H1 (cell line): Measurements from ENCODE around the gene CASP1. TPM values are rescaled to one million over a fixed set of nuclear protein-coding genes. Genes with fewer than 3 reads are reported as not detected.

Experiments used
- GTF2F1 ChIP-seq: IDR thresholded peaks from 2 replicates; pipeline ENCODE4 v1.6.1; 2012; ENCODE audit warnings: low read depth, low read length, improper control_type of control experiment, borderline replicate concordance
- KDM1A ChIP-seq: fragments of 200-600, 300-600 bp; sonication (generic); IDR thresholded peaks from 2 replicates; pipeline ENCODE4 v1.7.1; 2016; ENCODE audit warnings: mild to moderate bottlenecking, low read length, borderline replicate concordance
- KDM4A ChIP-seq: IDR thresholded peaks from one replicate; pipeline ENCODE4 v1.7.1; 2012; ENCODE audit warnings: low read depth, mild to moderate bottlenecking, moderate library complexity, low read length, inconsistent platforms; ENCODE audit not compliant: severe bottlenecking
- TAF7 ChIP-seq: optimal IDR thresholded peaks from 2 replicates; pipeline ENCODE3; 2011; ENCODE audit warnings: low read depth, mild to moderate bottlenecking, inconsistent platforms, low read length, moderate library complexity, borderline replicate concordance
- polyA plus RNA-seq, 7 experiments: library from polyadenylated mRNA; depleted of rRNA in 3 of 7; stranded (reverse) in 5 of 7; unstranded in 2 of 7; fragments of >200 nt in 5 of 7; fragments of 200-250 nt in 2 of 7; gene quantifications; 1 replicate in 5 of 7; 2 replicates in 1 of 7; 4 replicates in 1 of 7; pipeline versions ENCODE4 v1.2.1 to v1.2.3, GENCODE V29; 2011 to 2013; ENCODE audit warnings: missing spikeins in 2 of 7, mixed read lengths in 2 of 7
- total RNA-seq: library from RNA; stranded (reverse); fragmentation: NEBNext Ultra II Directional; extraction: Animal tissue kit (Norgen Biotek cat#: 25700); gene quantifications from 2 replicates; pipeline ENCODE4 v1.2.1, GENCODE V29; 2021
- TF ChIP-seq, protein P1 (sequence below): fragments of 300-600 bp; sonication (generic); IDR thresholded peaks from 2 replicates; pipeline ENCODE4 v1.7.1; 2012; ENCODE audit warnings: low read length, moderate library complexity, mild to moderate bottlenecking, inconsistent platforms; ENCODE audit not compliant: insufficient replicate concordance
- TF ChIP-seq, protein P2 (sequence below): IDR thresholded peaks from 2 replicates; pipeline ENCODE4 v1.6.1; 2012; ENCODE audit warnings: low read length, inconsistent platforms
- TF ChIP-seq, protein P3 (sequence below): IDR thresholded peaks from 2 replicates; pipeline ENCODE4 v1.6.1; 2011; ENCODE audit warnings: low read depth, mild to moderate bottlenecking, low read length; ENCODE audit not compliant: insufficient read depth

CASP1 gene
- total and polyA plus RNA-seq, 2 of the 8 experiments (the other 6 are each of a cell fraction or from before 2014, with no cell fraction given), result not detected

DNA sequence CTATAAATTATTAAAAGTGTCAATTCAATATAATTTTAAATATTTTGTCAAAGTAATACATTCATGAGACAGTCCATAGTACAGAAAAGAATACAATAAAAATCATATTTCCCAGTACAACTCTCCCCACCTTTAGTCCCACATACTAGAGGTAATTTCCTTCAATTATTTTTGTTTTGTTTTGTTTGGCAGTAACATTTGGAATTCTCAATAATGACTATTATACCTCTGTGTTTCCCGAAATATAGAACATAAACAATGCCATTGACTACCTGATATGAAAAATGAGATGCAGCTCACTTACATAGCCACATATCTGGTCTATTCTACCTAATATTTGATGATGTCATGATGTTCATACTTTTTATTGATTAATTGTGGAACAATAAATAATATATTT is 42.2 kb downstream of the CASP1 start (continued):
- TF ChIP-seq, protein P1, sequence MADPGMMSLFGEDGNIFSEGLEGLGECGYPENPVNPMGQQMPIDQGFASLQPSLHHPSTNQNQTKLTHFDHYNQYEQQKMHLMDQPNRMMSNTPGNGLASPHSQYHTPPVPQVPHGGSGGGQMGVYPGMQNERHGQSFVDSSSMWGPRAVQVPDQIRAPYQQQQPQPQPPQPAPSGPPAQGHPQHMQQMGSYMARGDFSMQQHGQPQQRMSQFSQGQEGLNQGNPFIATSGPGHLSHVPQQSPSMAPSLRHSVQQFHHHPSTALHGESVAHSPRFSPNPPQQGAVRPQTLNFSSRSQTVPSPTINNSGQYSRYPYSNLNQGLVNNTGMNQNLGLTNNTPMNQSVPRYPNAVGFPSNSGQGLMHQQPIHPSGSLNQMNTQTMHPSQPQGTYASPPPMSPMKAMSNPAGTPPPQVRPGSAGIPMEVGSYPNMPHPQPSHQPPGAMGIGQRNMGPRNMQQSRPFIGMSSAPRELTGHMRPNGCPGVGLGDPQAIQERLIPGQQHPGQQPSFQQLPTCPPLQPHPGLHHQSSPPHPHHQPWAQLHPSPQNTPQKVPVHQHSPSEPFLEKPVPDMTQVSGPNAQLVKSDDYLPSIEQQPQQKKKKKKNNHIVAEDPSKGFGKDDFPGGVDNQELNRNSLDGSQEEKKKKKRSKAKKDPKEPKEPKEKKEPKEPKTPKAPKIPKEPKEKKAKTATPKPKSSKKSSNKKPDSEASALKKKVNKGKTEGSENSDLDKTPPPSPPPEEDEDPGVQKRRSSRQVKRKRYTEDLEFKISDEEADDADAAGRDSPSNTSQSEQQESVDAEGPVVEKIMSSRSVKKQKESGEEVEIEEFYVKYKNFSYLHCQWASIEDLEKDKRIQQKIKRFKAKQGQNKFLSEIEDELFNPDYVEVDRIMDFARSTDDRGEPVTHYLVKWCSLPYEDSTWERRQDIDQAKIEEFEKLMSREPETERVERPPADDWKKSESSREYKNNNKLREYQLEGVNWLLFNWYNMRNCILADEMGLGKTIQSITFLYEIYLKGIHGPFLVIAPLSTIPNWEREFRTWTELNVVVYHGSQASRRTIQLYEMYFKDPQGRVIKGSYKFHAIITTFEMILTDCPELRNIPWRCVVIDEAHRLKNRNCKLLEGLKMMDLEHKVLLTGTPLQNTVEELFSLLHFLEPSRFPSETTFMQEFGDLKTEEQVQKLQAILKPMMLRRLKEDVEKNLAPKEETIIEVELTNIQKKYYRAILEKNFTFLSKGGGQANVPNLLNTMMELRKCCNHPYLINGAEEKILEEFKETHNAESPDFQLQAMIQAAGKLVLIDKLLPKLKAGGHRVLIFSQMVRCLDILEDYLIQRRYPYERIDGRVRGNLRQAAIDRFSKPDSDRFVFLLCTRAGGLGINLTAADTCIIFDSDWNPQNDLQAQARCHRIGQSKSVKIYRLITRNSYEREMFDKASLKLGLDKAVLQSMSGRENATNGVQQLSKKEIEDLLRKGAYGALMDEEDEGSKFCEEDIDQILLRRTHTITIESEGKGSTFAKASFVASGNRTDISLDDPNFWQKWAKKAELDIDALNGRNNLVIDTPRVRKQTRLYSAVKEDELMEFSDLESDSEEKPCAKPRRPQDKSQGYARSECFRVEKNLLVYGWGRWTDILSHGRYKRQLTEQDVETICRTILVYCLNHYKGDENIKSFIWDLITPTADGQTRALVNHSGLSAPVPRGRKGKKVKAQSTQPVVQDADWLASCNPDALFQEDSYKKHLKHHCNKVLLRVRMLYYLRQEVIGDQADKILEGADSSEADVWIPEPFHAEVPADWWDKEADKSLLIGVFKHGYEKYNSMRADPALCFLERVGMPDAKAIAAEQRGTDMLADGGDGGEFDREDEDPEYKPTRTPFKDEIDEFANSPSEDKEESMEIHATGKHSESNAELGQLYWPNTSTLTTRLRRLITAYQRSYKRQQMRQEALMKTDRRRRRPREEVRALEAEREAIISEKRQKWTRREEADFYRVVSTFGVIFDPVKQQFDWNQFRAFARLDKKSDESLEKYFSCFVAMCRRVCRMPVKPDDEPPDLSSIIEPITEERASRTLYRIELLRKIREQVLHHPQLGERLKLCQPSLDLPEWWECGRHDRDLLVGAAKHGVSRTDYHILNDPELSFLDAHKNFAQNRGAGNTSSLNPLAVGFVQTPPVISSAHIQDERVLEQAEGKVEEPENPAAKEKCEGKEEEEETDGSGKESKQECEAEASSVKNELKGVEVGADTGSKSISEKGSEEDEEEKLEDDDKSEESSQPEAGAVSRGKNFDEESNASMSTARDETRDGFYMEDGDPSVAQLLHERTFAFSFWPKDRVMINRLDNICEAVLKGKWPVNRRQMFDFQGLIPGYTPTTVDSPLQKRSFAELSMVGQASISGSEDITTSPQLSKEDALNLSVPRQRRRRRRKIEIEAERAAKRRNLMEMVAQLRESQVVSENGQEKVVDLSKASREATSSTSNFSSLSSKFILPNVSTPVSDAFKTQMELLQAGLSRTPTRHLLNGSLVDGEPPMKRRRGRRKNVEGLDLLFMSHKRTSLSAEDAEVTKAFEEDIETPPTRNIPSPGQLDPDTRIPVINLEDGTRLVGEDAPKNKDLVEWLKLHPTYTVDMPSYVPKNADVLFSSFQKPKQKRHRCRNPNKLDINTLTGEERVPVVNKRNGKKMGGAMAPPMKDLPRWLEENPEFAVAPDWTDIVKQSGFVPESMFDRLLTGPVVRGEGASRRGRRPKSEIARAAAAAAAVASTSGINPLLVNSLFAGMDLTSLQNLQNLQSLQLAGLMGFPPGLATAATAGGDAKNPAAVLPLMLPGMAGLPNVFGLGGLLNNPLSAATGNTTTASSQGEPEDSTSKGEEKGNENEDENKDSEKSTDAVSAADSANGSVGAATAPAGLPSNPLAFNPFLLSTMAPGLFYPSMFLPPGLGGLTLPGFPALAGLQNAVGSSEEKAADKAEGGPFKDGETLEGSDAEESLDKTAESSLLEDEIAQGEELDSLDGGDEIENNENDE, result no peak
- TF ChIP-seq, protein P2, sequence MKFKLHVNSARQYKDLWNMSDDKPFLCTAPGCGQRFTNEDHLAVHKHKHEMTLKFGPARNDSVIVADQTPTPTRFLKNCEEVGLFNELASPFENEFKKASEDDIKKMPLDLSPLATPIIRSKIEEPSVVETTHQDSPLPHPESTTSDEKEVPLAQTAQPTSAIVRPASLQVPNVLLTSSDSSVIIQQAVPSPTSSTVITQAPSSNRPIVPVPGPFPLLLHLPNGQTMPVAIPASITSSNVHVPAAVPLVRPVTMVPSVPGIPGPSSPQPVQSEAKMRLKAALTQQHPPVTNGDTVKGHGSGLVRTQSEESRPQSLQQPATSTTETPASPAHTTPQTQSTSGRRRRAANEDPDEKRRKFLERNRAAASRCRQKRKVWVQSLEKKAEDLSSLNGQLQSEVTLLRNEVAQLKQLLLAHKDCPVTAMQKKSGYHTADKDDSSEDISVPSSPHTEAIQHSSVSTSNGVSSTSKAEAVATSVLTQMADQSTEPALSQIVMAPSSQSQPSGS, result no peak
- TF ChIP-seq GTF2F1 (no peak), TAF7 (no peak), KDM1A (no peak), KDM4A (no peak)
- TF ChIP-seq, protein P3, sequence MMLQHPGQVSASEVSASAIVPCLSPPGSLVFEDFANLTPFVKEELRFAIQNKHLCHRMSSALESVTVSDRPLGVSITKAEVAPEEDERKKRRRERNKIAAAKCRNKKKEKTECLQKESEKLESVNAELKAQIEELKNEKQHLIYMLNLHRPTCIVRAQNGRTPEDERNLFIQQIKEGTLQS, result no peak
